Superior temporal gyrus (tissue), 1 donor: ENCODE measurements around the gene PPP1R37.

Source experiments
- DNase-seq: peaks from one replicate; pipeline ENCODE4 v3.0.0-alpha.2; 2016; ENCODE audit errors: extremely low spot score

PPP1R37 gene

DNA sequence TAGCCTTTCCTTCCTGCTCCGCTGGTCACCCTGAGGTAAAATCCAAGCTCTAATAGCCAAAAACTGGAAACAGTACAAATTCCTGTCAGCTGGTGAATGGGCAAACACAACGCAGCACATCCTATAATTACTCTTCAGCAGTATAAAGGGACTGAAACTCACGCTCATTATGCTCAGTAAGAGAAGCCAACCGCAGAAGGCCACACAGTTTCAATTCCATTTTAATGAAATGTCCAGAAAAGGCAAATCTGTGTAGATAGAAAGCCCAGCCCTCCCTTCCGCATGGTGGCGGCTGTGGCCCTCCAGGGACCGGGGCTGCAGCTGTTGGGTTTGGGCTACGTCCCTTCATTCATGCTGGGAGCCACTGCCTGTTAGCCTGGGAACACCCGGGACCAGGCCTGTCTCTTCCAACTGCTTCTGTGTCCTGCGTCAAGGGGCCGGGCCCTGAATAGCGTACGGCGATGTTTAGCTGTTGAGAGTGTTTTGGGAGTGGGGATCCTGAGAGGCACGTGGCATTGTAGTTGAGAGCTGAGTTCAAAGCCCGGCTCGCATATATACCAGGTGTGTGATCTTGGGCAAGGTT lies 44.3 kb downstream of the PPP1R37 start:
- DNase-seq: peak; percentile 47

DNA sequence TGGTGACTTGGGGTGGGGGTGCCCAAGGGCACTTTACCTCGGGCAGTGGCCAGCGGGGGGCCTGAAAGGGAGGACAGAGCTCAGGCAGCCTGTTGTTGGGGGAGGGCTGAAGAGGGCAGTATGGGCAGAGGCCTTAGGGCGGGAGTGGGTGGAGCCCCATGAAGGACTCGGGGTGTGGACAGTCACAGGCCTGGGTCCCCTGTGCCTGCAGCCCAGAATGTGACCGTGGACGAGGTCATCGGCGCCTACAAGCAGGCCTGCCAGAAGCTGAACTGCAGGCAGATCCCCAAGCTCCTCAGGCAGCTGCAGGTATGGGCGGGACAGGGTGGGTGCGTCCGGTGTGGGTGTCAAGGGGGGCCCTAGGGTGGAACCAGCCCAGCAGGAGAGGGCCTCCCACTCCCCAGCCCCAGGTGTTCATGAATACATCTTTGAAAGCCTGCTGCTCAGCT lies 45.3 kb downstream of the PPP1R37 start:
- no peak for DNase-seq

DNA sequence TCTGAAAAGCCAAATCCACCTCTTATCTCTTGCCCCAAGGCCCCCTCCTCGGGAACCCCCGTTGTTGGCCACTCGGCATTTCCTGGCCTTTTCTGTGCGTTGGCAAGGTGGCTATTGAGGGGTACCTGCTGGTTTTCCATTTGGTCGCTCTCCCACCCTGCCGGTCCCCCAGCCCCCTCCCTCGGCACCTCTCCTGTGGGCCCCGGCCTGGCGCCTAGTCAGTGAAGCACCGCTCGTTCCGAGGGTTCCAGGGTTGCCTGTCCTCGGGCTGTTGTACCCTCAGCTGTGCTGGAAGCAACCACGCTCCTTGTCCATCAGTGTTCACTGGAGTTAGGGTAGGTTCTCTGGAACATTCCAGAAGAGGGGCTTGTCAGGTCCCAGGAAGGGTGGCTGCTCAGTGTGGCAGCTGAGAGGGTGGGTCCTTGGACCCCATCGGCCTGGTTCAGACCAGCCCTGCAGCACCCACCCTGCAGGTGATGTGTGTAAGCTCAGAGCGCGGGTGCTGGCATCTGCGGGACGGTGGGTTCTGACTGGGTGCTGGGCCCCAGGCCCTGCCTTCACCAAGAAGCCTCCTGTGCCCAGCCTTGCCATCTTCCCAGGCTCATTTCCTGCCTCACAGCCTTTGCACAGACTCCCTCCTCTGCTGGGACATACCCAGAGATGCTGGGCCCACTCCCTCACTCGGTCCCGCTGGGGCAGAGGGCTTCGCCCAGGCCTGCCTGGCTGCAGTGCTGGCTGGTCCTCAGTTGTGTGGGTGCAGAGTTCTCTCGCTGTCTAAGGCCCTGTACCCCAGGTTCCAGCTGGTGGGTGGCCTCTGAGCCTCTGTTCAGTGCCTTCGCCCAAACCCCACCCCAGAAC lies 46.5 kb downstream of the PPP1R37 start:
- DNase-seq: no peak

DNA sequence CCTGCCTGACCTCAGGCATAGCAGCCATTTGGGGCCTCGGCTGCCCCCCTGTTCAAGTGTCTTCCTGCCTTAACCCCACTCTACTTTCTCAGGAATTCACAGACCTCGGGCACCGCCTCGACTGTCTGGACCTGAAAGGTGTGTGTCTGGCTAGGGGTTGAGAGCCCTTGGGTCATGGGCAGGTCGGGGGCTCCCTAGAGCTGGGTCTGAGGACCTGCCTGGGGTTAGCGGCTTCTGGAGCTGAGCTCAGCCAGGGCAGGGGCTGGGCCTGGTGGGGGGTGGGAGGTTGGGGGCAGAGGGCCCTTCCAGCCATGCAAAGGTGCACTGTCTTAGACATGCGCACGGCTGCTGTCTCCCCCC lies 47.1 kb downstream of the PPP1R37 start:
- no peak for DNase-seq

DNA sequence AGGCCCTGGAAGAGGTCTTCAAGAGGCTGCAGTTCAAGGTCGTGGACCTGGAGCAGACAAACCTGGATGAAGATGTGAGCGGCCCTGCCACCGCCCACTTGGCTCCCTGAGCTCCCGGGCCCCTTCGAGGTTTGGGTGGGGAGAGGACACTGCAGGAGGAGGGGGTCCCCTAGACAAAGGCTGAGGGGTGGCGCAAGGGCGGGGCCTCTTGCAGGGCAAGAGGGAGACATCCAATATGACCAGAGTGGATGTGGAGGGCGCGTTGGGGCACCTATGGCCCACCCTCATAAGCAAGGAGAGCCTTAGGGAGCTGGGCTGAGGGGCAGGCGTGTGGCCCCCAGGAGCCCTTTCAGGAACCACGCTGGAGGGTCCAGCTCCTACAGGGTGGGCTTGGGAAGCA lies 47.6 kb downstream of the PPP1R37 start:
- no peak for DNase-seq

DNA sequence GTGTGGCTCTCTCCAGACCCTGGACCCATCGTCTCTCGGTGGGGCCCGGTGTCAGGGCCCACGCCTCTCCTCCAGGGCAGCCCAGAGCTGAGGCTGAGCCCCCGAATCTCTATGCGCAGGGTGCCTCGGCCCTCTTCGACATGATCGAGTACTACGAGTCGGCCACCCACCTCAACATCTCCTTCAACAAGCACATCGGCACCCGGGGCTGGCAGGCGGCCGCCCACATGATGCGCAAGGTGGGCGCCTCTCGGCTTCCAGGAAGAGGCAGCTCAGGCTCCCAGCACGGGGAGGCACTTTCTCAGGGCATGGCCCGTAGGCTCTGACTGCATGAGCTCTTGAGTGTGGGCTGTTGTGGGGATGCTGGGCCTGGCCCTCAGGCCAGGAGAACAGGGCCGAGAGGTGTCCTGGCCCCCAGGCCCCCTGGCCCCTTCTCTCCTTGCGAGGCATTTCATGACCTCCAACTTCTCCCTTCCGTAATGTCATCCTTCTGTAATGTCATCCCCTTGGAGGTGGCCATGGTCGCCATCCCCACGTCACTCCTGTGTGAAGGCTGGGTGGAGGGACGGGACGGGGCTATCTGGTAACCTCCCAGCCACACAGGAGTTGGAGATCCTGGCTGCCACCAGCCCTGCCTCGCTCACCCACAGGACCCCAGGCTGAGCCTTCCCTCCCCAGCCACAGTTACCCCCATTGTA lies 48.4 kb downstream of the PPP1R37 start:
- DNase-seq: no peak

DNA sequence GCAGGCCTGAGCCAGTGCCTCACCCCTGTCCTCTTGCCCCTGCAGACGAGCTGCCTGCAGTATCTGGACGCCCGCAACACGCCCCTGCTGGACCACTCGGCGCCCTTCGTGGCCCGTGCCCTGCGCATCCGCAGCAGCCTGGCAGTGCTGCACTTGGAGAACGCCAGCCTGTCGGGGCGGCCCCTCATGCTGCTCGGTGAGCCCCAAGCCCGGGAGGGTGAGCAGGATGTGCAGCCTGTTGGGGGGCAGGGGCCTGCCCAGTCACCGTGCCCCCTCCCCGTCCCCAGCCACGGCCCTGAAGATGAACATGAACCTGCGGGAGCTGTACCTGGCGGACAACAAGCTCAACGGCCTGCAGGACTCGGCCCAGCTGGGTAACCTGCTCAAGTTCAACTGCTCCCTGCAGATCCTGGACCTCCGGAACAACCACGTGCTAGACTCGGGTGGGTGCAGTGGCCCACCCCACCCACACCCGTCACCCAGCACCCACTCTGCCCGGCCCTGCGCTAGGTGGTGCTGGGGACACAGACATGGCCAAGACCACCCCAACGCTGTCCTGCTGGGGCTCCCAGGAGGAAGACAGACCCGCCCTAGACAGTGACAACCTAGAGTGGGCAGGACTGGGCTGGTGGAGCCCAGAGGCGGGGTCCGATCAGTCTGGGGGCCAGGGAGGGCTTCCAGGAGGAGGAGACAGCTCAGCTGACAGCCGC lies 49.2 kb downstream of the PPP1R37 start:
- DNase-seq: no peak

DNA sequence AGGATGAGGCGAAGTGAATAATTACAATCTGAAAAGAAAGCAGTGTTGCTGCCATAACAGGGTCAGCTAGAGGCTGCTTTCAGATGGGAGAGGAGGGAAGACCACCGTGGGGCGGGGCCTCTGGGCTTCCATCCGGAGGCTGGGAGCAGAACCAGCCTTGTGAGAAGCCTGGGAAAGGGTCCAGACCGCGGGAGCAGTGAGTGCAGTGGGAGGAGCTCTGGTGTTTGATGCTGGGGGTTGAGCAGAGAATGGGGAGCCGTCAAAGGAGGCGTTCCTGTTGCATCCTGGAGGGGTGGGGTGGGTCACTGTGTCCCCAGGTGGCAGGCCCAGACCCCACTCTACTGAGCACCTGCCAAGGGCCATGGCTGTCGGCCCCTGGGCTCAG lies 49.7 kb downstream of the PPP1R37 start:
- DNase-seq: no peak

DNA sequence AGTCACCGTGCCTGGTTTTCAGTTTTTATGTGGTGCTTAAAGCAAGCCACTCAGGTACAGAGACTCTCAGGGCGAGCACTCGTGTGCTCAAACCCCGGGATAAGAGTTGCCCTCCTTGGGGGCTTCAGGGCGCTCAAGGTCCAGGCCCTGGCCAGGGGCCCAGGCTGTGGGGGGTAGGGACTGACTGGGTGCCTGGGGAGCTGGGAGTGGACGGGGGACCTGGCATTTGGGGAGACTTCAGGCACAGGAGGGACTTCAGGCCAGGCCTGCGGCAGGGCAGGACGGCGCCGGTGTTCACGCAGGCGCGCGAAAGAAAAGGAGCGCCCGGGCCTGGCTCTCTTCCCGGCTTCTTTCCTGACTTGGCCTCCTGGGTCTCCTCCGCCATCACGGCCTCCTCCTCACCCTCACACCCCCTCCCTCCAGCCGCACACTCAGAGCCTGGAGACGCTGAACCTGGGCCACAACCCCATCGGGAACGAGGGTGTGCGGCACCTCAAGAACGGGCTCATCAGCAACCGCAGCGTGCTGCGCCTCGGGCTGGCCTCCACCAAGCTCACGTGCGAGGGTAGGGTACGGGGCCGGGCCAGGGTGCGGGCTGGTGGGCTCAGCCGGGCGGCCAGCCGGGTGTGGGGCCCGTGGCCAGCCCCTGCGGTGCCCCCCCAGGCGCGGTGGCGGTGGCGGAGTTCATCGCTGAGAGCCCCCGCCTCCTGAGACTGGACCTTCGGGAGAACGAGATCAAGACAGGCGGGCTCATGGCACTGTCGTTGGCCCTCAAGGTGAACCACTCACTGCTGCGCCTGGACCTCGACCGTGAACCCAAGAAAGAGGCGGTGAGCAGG lies 51.7 kb downstream of the PPP1R37 start:
- no peak for DNase-seq

DNA sequence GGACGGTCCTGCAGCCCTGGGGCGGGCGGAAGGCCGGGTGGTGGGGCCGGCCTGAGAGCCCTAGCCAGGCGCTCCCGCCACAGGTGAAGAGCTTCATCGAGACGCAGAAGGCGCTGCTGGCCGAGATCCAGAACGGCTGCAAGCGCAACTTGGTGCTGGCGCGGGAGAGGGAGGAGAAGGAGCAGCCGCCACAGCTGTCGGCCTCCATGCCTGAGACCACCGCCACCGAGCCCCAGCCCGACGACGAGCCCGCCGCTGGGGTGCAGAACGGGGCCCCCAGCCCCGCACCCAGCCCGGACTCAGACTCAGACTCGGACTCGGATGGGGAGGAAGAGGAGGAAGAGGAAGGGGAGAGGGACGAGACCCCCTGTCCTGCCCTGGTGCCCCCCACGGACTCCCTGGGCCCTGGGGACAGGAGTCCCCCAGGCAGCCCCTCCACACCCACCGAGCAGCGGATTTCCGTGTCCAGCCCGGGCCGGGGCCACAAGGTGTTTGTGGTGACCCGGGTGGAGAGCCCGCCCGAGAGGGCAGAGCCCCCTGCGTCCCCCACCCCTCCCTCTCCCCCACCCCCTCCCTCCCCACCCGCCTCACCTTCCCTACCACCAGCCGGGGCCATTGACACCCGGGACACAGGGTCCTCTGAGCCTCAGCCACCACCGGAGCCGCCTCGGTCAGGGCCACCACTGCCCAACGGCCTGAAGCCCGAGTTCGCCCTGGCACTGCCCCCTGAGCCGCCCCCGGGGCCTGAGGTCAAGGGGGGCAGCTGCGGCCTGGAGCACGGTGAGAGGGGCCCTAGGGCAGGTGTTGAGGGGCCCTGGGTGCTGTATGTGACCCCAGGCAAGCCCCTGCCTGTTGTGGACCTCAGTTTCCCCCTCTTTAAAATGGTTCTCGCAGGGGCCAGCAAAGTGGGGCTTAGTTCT lies 52.6 kb downstream of the PPP1R37 start:
- DNase-seq: no peak

DNA sequence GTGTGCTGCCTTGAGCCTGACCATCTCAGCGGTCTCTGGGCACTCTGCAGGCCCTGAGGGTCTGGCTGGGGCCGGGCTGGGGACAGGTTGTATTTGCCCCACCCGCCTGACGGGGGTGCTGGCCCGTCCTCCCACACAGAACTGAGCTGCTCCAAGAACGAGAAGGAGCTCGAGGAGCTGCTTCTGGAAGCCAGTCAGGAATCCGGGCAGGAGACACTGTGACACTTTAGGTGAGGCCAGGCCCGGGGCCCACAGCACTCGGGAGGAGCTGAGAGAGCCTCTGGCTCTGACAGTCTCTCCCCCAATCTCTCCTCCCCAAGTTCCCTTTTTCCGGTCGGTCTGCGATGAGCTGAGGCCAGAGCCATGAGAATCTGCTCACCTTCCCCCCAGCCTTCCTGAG lies 53.3 kb downstream of the PPP1R37 start:
- no peak for DNase-seq

DNA sequence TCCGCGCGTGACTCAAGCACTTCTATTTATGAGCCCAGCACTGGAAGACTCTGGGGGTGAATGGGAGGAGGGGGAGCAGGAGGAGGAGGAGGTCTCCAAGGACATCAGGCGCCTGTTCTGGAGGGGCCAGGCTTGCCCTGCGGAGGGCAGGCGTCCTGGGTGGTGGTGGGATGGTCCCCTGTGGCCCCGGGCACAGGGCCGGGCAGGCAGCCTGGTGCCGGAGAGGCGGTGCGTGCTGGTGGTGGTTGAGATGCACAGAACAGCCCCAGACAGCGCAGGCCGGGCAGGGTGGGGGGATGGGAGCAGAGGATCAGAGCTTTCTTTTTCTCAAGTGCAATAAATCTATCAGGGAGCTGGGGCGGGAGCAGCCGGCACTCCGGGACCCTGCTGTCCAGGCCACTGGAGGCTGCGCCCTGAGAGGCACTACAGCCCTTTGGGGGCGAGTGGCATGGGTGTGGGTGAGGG lies 53.8 kb downstream of the PPP1R37 start:
- DNase-seq: no peak

DNA sequence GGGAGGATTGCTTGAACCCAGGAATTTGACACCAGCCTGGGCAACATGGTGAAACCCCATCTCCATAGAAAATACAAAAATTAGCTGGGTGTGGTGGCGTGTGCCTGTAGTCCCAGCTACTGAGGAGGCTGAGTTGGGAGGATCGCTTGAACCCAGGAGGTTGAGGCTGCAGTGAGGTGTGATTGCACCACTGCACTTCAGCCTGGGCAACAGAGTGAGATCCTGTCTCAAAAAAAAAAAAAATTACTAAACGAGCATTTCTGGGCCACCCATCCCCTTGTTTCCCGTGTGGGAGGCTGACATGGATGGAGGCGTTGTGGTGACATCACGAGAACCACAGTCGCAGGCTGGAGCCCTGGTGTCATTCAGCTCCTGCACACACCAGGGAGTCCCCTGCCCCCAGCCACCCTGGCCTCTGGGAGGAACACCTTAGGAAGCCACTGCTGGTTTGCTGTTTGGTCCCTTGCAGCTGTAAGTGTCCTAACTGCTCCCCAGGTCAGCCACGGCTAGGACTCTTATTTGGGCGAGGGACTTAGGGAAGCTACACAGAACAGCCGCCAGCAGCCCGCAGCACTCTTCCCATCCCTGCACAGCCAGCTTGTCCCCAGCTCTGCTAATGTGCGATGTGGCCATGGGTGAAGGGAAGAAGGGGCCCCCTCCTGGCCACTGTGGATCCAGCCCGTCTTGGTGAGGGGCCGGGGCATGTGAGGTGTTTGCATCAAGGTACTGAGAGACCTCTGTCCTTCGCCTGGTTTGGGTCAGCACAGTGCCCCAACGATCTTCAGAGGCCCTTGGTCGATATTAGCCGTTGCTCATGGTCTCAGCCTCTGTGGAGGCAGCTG lies 55.1 kb downstream of the PPP1R37 start:
- no peak for DNase-seq

DNA sequence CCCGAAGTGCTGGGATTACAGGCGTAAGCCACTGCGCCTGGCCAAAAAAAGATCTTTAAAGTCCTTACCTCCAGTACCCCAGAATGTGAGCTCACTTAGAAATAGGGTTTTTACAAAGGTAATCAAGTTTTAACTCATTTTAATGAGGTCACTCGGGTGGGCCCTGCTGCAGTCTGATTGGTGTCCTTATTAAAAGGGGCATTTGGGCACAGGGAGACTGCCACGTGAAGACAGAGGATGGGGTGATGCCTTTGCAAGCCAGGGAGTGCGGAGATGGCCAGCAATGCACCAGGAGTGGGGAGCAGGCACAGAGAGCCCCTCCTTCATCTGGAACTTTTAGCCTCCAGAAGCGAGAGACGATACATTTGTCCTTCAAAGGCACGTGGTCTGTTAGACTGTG lies 56.1 kb downstream of the PPP1R37 start:
- no peak for DNase-seq

DNA sequence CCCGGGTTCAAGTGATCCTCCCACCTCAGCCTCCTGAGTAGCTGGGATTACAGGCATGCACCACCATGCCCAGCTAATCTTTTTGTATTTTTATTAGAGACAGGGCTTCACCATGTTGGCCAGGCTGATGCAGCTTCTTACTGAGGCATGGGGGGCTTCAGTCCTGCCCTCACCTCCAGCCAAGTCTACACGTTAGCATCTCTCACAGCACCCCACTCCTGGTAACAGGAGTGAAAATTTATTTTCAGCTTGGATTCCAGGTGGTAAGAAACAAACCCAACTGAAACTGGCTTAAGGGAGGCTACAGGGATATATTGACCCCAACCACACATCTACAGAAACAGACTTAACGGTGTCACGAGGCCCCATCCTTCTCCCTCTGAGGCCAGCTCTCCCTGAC lies 57.2 kb downstream of the PPP1R37 start:
- no peak for DNase-seq

DNA sequence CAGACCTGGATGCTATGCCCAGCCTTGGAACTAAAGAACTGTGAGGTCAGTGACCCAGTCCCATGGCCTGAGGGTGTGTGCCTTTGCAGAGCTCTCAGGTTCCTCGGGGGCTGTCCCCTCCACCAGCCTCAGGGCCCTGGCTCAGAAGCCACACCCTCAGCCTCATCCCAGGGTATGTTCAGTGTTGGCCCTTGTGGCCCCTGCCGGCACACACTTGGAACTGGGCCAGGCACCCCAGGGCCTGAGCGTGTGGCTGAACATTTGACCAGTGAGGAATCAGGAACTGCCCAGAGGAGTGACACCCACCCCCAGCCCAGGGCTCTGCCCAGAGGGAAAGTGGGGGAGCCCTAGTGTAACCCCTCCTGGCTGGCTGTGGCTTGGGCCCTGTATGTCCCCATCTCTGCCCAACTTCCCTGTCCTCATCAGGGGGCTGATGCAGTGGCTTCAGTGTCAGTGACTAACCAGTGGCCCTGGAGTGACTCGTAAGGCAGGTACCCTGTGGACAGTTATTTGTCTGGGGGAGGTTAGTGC lies 57.8 kb downstream of the PPP1R37 start:
- DNase-seq: no peak

DNA sequence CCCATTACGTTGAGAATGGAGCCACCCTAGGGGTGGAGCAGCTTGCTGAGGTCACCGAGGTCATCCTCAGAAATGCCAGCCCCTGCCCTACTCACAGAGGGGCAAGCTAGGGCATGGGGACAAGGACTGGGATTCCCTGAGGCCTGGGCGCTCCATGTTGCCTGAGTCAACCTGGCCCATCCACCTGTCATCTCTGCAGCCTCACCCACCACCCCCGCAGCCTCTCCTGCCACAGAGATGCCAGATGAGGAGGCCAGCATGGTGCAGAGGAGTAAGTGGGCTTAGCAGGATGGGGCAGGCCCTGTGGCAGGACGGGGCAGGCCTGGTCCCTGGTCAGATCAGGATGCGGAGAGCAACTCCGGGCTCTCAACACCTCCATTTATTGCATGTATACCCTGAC lies 58.3 kb downstream of the PPP1R37 start:
- no peak for DNase-seq

DNA sequence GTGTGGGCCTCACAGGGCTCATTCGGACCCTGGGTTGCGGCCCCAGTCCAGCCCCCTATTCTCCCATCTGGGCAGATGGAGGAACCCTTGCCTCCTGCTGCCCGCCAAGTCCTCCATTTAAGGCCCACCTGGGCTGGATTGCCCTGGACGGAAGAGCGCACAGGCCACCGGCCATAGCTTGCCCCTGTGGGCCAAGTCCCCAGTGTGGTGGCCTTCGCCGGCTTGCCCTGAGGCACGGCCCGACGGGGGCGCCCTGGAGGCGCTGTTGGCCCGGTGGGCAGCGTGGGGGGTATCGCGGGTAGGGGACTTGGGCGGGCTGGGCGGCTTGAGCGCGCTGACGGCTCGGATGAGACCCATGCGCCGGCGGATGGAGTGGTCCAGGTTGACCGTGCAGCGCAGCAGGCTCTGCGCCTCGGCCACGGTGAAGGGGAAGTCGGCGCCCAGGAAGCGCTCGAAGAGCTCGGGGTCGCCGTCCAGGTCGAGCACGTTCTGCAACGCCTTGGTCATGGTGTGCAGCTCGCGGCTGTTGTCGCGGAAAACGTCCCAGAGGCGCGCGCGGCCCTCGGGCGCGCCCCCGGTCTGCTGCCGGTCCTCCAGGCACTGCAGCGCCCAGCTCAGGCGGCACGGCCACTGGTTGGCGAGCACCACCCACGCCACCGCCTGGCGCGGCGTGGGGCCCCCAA lies 59.0 kb downstream of the PPP1R37 start:
- no peak for DNase-seq
